Ascending aorta (tissue), 2 donors: ENCODE measurements around the gene NFKB1. TPM values are rescaled to one million over a fixed set of nuclear protein-coding genes. Genes with fewer than 3 reads are reported as not detected.

Source experiments
- DNase-seq, 2 donors: peaks; one replicate each; pipeline ENCODE4 v3.0.0-alpha.2; 2019; ENCODE audit warnings: low spot score in 2 of 2
- H3K27ac ChIP-seq, 2 donors: fragments of 200-600 bp; sonication (generic); one replicate each; pipeline ENCODE4 v1.5.1; 2016 to 2017; ENCODE audit warnings: mild to moderate bottlenecking in 1 of 2
- H3K27me3 ChIP-seq: fragments of 200-600 bp; sonication (generic); one replicate; pipeline ENCODE4 v1.5.1; 2017
- H3K36me3 ChIP-seq, 2 donors: fragments of 200-600 bp; sonication (generic); one replicate each; pipeline ENCODE4 v1.5.1; 2016
- H3K4me1 ChIP-seq, 2 donors: fragments of 200-600 bp; sonication (generic); one replicate each; pipeline ENCODE4 v1.5.1; 2016 to 2017; ENCODE audit warnings: mild to moderate bottlenecking in 1 of 2
- H3K4me3 ChIP-seq, 2 donors: fragments of 200-600 bp; sonication (generic); one replicate each; pipeline ENCODE4 v1.5.1; 2016 to 2017; ENCODE audit warnings: mild to moderate bottlenecking in 1 of 2
- H3K9me3 ChIP-seq, 2 donors: fragments of 200-600 bp; sonication (generic); one replicate each; pipeline ENCODE4 v1.5.1; 2016
- CTCF ChIP-seq, 3 experiments: fragments of 200-600 bp in 2 of 3; fragments of 450-650 bp in 1 of 3; sonication (generic) in 2 of 3; IDR thresholded peaks; one replicate each; pipeline ENCODE4 v1.5.1; 2016 to 2019; ENCODE audit warnings: antibody characterized with exemption in 3 of 3, mild to moderate bottlenecking in 1 of 3, moderate library complexity in 1 of 3
- intact Hi-C: fragments of 100-400 bp; cut with DNase I; formaldehyde crosslinking; loops from one replicate; pipeline ENCODE4 v1.15.1; 2023
- total RNA-seq: library from RNA; depleted of rRNA; stranded (reverse); fragments of >200 nt; gene quantifications from one replicate; pipeline ENCODE4 v1.1.0, GENCODE V29; 2016

The NFKB1 gene
- total RNA-seq, 1 donor from 2014 or later, result 34.5 TPM

- intact Hi-C loops, result no loop called here
These were observed 103.2 kb downstream of the NFKB1 start for GRCh38 chr4:102604222-102604940.

GRCh38 chr4:102606261-102606660, 105.1 kb downstream of the NFKB1 start:
- no peak overlapping the region for H3K27ac ChIP-seq
- no peaks in the 10 kb centered on the region for H3K27me3 ChIP-seq
- no peaks in the 10 kb centered on the region for H3K9me3 ChIP-seq
- no peaks in the 10 kb centered on the region for H3K4me1 ChIP-seq
- intact Hi-C loops, result no loop called here
- peaks cover 59 to 82% of the 10 kb centered on the region in 2 donors for H3K36me3 ChIP-seq
- H3K4me3 ChIP-seq, result no peak overlapping the region
- no peak for TF ChIP-seq CTCF (IDR thresholded peaks at IDR 0.05)
- no peak for DNase-seq

More at GRCh38 chr4:102604222-102604940, 103.2 kb downstream of the NFKB1 start:
- no peak overlapping the region for H3K27ac ChIP-seq
- no peaks in the 10 kb centered on the region for H3K4me1 ChIP-seq
- no peak for DNase-seq
- H3K36me3 ChIP-seq, result peaks cover 45 to 81% of the 10 kb centered on the region in 2 donors
- TF ChIP-seq CTCF (IDR thresholded peaks at IDR 0.05), result no peak
- H3K4me3 ChIP-seq, result no peak overlapping the region
- no peaks in the 10 kb centered on the region for H3K27me3 ChIP-seq
- H3K9me3 ChIP-seq, result no peaks in the 10 kb centered on the region

GRCh38 chr4:102606846-102607450, 105.8 kb downstream of the NFKB1 start:
- Histone ChIP-seq H3K4me1 (no peaks in the 10 kb centered on the region), H3K4me3 (no peak overlapping the region), H3K27ac (no peak overlapping the region), H3K9me3 (no peaks in the 10 kb centered on the region), H3K27me3 (no peaks in the 10 kb centered on the region), H3K36me3 (peaks cover 62 to 82% of the 10 kb centered on the region in 2 donors)
- intact Hi-C loops, result no loop called here
- no peak for TF ChIP-seq CTCF (IDR thresholded peaks at IDR 0.05)
- no peak for DNase-seq

- H3K4me3 ChIP-seq, result no peak overlapping the region
- H3K27ac ChIP-seq, result no peak overlapping the region
- no peak for TF ChIP-seq CTCF (IDR thresholded peaks at IDR 0.05)
- intact Hi-C loops, result no loop called here
- peaks cover 66 to 85% of the 10 kb centered on the region in 2 donors for H3K36me3 ChIP-seq
- no peaks in the 10 kb centered on the region for H3K4me1 ChIP-seq
- H3K27me3 ChIP-seq, result no peaks in the 10 kb centered on the region
- no peaks in the 10 kb centered on the region for H3K9me3 ChIP-seq
- DNase-seq, result no peak
These were observed 107.0 kb downstream of the NFKB1 start for GRCh38 chr4:102608190-102608589.

- intact Hi-C loops, result no loop called here
- TF ChIP-seq CTCF (IDR thresholded peaks at IDR 0.05), result no peak
- Histone ChIP-seq H3K36me3 (peaks cover 73 to 94% of the 10 kb centered on the region in 2 donors), H3K4me1 (no peaks in the 10 kb centered on the region), H3K4me3 (no peak overlapping the region), H3K27ac (no peak overlapping the region), H3K27me3 (no peaks in the 10 kb centered on the region), H3K9me3 (no peaks in the 10 kb centered on the region)
- no peak for DNase-seq
These were observed 108.8 kb downstream of the NFKB1 start for GRCh38 chr4:102610007-102610406.
